Measurements from ENCODE around the gene SLAIN2.
"Not testable (repeated sequence)": the region's sequence is repeated elsewhere in the genome, so short reads cannot be mapped to it uniquely, and the experiment has no call there.

The SLAIN2 gene
- total RNA-seq: 36.7 to 79.6 (median 60.6) reads per million in 17 experiments

- DNase-seq: peak; percentile 98 to 100 (median 99)
Observed at GRCh38 chr4:48340965-48341775, at the start of gene SLAIN2. TSS of gene SLAIN2 (plus strand) at chr4:48341529. CDS start at chr4:48341740, 211 bp downstream.

- DNase-seq: not testable (repeated sequence)
Observed at GRCh38 chr4:48292218-48292790, 49.0 kb upstream of the SLAIN2 start.

- DNase-seq: no peak
Observed at GRCh38 chr4:48295116-48295515, 46.2 kb upstream of the SLAIN2 start.

GRCh38 chr4:48296365-48296764 lies 45.0 kb upstream of the SLAIN2 start:
- DNase-seq: no peak

- no peak for DNase-seq
Observed at GRCh38 chr4:48297256-48297846, 44.0 kb upstream of the SLAIN2 start.

- no peak for DNase-seq
Observed at GRCh38 chr4:48299560-48299959, 41.8 kb upstream of the SLAIN2 start.

GRCh38 chr4:48300004-48300403 lies 41.3 kb upstream of the SLAIN2 start:
- DNase-seq: no peak

GRCh38 chr4:48305508-48305907 lies 35.8 kb upstream of the SLAIN2 start:
- DNase-seq: no peak

GRCh38 chr4:48307528-48307927 lies 33.8 kb upstream of the SLAIN2 start:
- no peak for DNase-seq

GRCh38 chr4:48308901-48309300 lies 32.4 kb upstream of the SLAIN2 start:
- no peak for DNase-seq

- no peak for DNase-seq
Observed at GRCh38 chr4:48311896-48312295, 29.4 kb upstream of the SLAIN2 start.

GRCh38 chr4:48314746-48315145 lies 26.6 kb upstream of the SLAIN2 start:
- not testable (repeated sequence) for DNase-seq

GRCh38 chr4:48315728-48316630 lies 25.4 kb upstream of the SLAIN2 start:
- DNase-seq: peak; percentile 55 to 74 (median 62)

- no peak for DNase-seq
Observed at GRCh38 chr4:48321312-48321711, 20.0 kb upstream of the SLAIN2 start.

- DNase-seq: no peak
Observed at GRCh38 chr4:48322063-48322462, 19.3 kb upstream of the SLAIN2 start.

GRCh38 chr4:48324281-48324680 lies 17.0 kb upstream of the SLAIN2 start:
- no peak for DNase-seq

- DNase-seq: no peak
Observed at GRCh38 chr4:48329193-48329592, 12.1 kb upstream of the SLAIN2 start.

- DNase-seq: peak in 2 of 4 experiments; percentile 9 to 24
Observed at GRCh38 chr4:48329976-48330375, 11.4 kb upstream of the SLAIN2 start.

GRCh38 chr4:48331577-48332330 lies 9.6 kb upstream of the SLAIN2 start:
- DNase-seq: peak; percentile 56 to 83 (median 72)

- DNase-seq: peak in 1 of 4 experiments; percentile 7
Observed at GRCh38 chr4:48332661-48333060, 8.7 kb upstream of the SLAIN2 start.

GRCh38 chr4:48333587-48333986 lies 7.7 kb upstream of the SLAIN2 start:
- no peak for DNase-seq

- peak in 3 of 4 experiments; percentile 25 to 46 (median 28) for DNase-seq
Observed at GRCh38 chr4:48334236-48334635, 7.1 kb upstream of the SLAIN2 start.

All from suppressor macrophage (primary cell).